Astrocyte of the spinal cord (primary cell): ENCODE data around the gene ARL15.

Experiments used
- DNase-seq: peaks from one replicate; pipeline ENCODE4 v3.0.0; 2011; ENCODE audit warnings: low read depth, low spot score
- H3K4me3 ChIP-seq: 2 replicates; pipeline ENCODE4 v1.5.1; 2011; ENCODE audit warnings: low read depth, mild to moderate bottlenecking, low read length, moderate library complexity
- CTCF ChIP-seq: IDR thresholded peaks from 2 replicates; pipeline ENCODE4 v1.5.1; 2012; ENCODE audit warnings: low read depth, mild to moderate bottlenecking, low read length, inconsistent platforms
- in situ Hi-C: cut with HindIII; loops from 2 replicates; pipeline ENCODE4 v1.10.0; 2017; ENCODE audit warnings: low sequenced_read_pairs

ARL15 gene

GRCh38 chr5:54272746-54273145, 37.6 kb downstream of the ARL15 start:
- H3K4me3 ChIP-seq: no peak overlapping the region
- in situ Hi-C loops: no loop called here
- DNase-seq: no peak
- TF ChIP-seq CTCF: no peak

- no peak overlapping the region for H3K4me3 ChIP-seq
- TF ChIP-seq CTCF: no peak
- DNase-seq: no peak
- in situ Hi-C loops: no loop called here
Observed at GRCh38 chr5:54270326-54270725, 40.0 kb downstream of the ARL15 start.

- TF ChIP-seq CTCF: no peak
- in situ Hi-C loops: no loop called here
- DNase-seq: no peak
Observed at GRCh38 chr5:54264574-54264973, 45.8 kb downstream of the ARL15 start.

GRCh38 chr5:54263447-54263846, 46.9 kb downstream of the ARL15 start:
- in situ Hi-C loops: no loop called here
- TF ChIP-seq CTCF: no peak
- H3K4me3 ChIP-seq: no peak overlapping the region

More at GRCh38 chr5:54264574-54264973, 45.8 kb downstream of the ARL15 start:
- no peak overlapping the region for H3K4me3 ChIP-seq

GRCh38 chr5:54261596-54261995, 48.8 kb downstream of the ARL15 start:
- in situ Hi-C loops: no loop called here
- no peak for TF ChIP-seq CTCF
- H3K4me3 ChIP-seq: no peak overlapping the region
- DNase-seq: no peak

More at GRCh38 chr5:54263447-54263846, 46.9 kb downstream of the ARL15 start:
- no peak for DNase-seq

- TF ChIP-seq CTCF: no peak
- in situ Hi-C loops: no loop called here
- DNase-seq: no peak
- no peak overlapping the region for H3K4me3 ChIP-seq
Observed at GRCh38 chr5:54259981-54260380, 50.4 kb downstream of the ARL15 start.

- DNase-seq: no peak
- TF ChIP-seq CTCF: no peak
- in situ Hi-C loops: no loop called here
- no peak overlapping the region for H3K4me3 ChIP-seq
Observed at GRCh38 chr5:54259090-54259489, 51.3 kb downstream of the ARL15 start.
